ENCODE measurements around the gene CHST11.

- no peak for TF ChIP-seq CTCF (conservative IDR thresholded peaks at IDR 0.05 in 1 of 2, IDR thresholded peaks at IDR 0.05 in 1 of 2; ENCODE audit: extremely low read depth in 1 of 2, insufficient read depth in 1 of 2, low read depth in 1 of 2, low read length in 2 of 2)
- no peak for TF ChIP-seq EZH2 (IDR thresholded peaks at IDR 0.05; ENCODE audit: borderline replicate concordance, low read length)
These were observed 304.9 kb downstream of the CHST11 start for GRCh38 chr12:104761611-104762010.
